T-cell (primary cell): Measurements from ENCODE around the gene TMC1. TPM values are rescaled to one million over a fixed set of nuclear protein-coding genes. Genes with fewer than 3 reads are reported as not detected.

Experiments
- ATAC-seq, 4 experiments: fragments of 200-7000 bp in 3 of 4; fragments of 150-1000 bp in 1 of 4; cut with Tn5 transposase; replicated peaks in 1 of 4; 1 replicate in 3 of 4; 2 replicates in 1 of 4; pipeline ENCODE4 v1.10.0; 2021; ENCODE audit warnings: moderate library complexity in 3 of 4, mild to moderate bottlenecking in 2 of 4, moderate number of reproducible peaks in 1 of 4
- CTCF ChIA-PET, 2 donors: fragments of 300-600 bp; sonication (Branson Sonifier 250); formaldehyde crosslinking; loops; one replicate each; lab custom pipeline; 2022; ENCODE audit warnings: antibody characterized with exemption in 2 of 2; lab: Charles Lee
- POLR2A ChIA-PET, 2 donors: fragments of 300-600 bp; sonication (Branson Sonifier 250); formaldehyde crosslinking; loops; one replicate each; lab custom pipeline; 2022; ENCODE audit warnings: antibody characterized with exemption in 2 of 2; lab: Charles Lee
- DNase-seq, 35 experiments: peaks; one replicate each; pipeline versions ENCODE4 v3.0.0 to v3.0.0-alpha.2; 2013 to 2023
- H3K27ac ChIP-seq: one replicate; pipeline ENCODE4 v1.5.1; 2013; ENCODE audit warnings: low read length
- H3K27me3 ChIP-seq, 2 experiments: replicated peaks in 1 of 2; 1 replicate in 1 of 2; 2 replicates in 1 of 2; pipeline versions ENCODE4 v1.6.1 to v1.7.0; 2013; ENCODE audit warnings: low read length in 1 of 2, mixed read lengths in 1 of 2; ENCODE audit not compliant: control insufficient read depth in 2 of 2, insufficient read depth in 2 of 2; ENCODE audit errors: extremely low read depth in 1 of 2
- H3K36me3 ChIP-seq, 2 donors: 1 replicate in 1 of 2; 2 replicates in 1 of 2; pipeline versions ENCODE4 v1.6.1 to v1.7.0; 2013; ENCODE audit warnings: low read length in 1 of 2; ENCODE audit not compliant: control insufficient read depth in 2 of 2, insufficient read depth in 1 of 2; ENCODE audit errors: extremely low read depth in 1 of 2
- H3K4me1 ChIP-seq, 2 experiments: 1 replicate in 1 of 2; 2 replicates in 1 of 2; pipeline versions ENCODE4 v1.6.1 to v1.7.0; 2013; ENCODE audit warnings: low read length in 2 of 2, mixed read lengths in 1 of 2; ENCODE audit not compliant: insufficient read depth in 2 of 2, control insufficient read depth in 1 of 2; ENCODE audit errors: extremely low read depth in 1 of 2
- H3K4me3 ChIP-seq, 2 donors: 1 replicate in 1 of 2; 2 replicates in 1 of 2; pipeline versions ENCODE4 v1.5.1 to v1.7.0; 2013; ENCODE audit warnings: mild to moderate bottlenecking in 2 of 2, low read length in 1 of 2, moderate library complexity in 1 of 2; ENCODE audit not compliant: control insufficient read depth in 1 of 2; ENCODE audit errors: extremely low read depth in 1 of 2
- H3K9me3 ChIP-seq: 2 replicates; pipeline ENCODE4 v1.7.0; 2013
- H3K27ac Mint-ChIP-seq, 2 donors: one replicate each; pipeline ENCODE4 v1.8.0; 2020 to 2021; ENCODE audit warnings: mild to moderate bottlenecking in 2 of 2, mixed read lengths in 2 of 2
- H3K27me3 Mint-ChIP-seq, 2 donors: one replicate each; pipeline ENCODE4 v1.8.0; 2021 to 2022; ENCODE audit warnings: mixed read lengths in 2 of 2
- H3K36me3 Mint-ChIP-seq: one replicate; pipeline ENCODE4 v1.8.0; 2021; ENCODE audit warnings: mixed read lengths
- H3K4me1 Mint-ChIP-seq, 3 donors: one replicate each; pipeline ENCODE4 v1.8.0; 2020 to 2022; ENCODE audit warnings: mixed read lengths in 3 of 3, mild to moderate bottlenecking in 1 of 3
- H3K4me3 Mint-ChIP-seq, 3 donors: one replicate each; pipeline ENCODE4 v1.8.0; 2020 to 2022; ENCODE audit warnings: mild to moderate bottlenecking in 3 of 3, mixed read lengths in 3 of 3, moderate library complexity in 3 of 3
- H3K9me3 Mint-ChIP-seq, 3 donors: one replicate each; pipeline ENCODE4 v1.8.0; 2020 to 2022; ENCODE audit warnings: mixed read lengths in 3 of 3
- WGBS: methylation state at CpG from one replicate; pipeline ENCODE4 v1.1.5; 2013; ENCODE audit warnings: missing lambda C conversion rate; ENCODE audit not compliant: insufficient coverage; 5-methylcytosine and 5-hydroxymethylcytosine counted together
- total RNA-seq, 35 experiments: library from RNA in 6 of 35; stranded (reverse) in 6 of 35; fragments of 120-200 nt in 1 of 35; gene quantifications; one replicate each; pipeline versions ENCODE4 v1.2.1 to v1.2.4 and lab custom pipeline; 2013 to 2026

Gene TMC1
- total RNA-seq, 5 donors from 2014 or later (not counting 1 experiment from before 2014, with no cell fraction given), result not detected

- ChIA-PET CTCF (no interaction called here), POLR2A (no interaction called here)
- H3K4me1 ChIP-seq, result no peaks in the 10 kb centered on the region
- H3K4me3 ChIP-seq, result no peak overlapping the region
- DNase-seq (no peak), ATAC-seq (no peak)
- Mint-ChIP-seq H3K36me3 (no peaks in the 10 kb centered on the region), H3K4me3 (no peak overlapping the region), H3K27ac (no peak overlapping the region), H3K27me3 (peaks cover 0 to 3% of the 10 kb centered on the region in 2 donors), H3K4me1 (no peaks in the 10 kb centered on the region), H3K9me3 (no peaks in the 10 kb centered on the region)
- peaks cover 0 to 2% of the 10 kb centered on the region in 2 experiments for H3K27me3 ChIP-seq
- no peak overlapping the region for H3K27ac ChIP-seq
- no peaks in the 10 kb centered on the region for H3K36me3 ChIP-seq
- H3K9me3 ChIP-seq, result no peaks in the 10 kb centered on the region
Observed at GRCh38 chr9:72786948-72787347, 265.5 kb downstream of the TMC1 start.

GRCh38 chr9:72788966-72789735, 267.7 kb downstream of the TMC1 start:
- peaks cover 0 to under 1% (median 0%) of the 10 kb centered on the region in 3 donors for H3K9me3 Mint-ChIP-seq

GRCh38 chr9:72789885-72790284, 268.5 kb downstream of the TMC1 start:
- peaks cover 2 to 9% of the 10 kb centered on the region in 2 experiments for H3K27me3 ChIP-seq
- ATAC-seq, result no peak
- CTCF ChIA-PET, result no interaction called here
- Mint-ChIP-seq H3K27ac (no peak overlapping the region), H3K9me3 (peaks cover 0 to 8% (median 3%) of the 10 kb centered on the region in 3 donors), H3K27me3 (peaks cover 3 to 14% of the 10 kb centered on the region in 2 donors), H3K4me3 (no peak overlapping the region), H3K4me1 (no peaks in the 10 kb centered on the region), H3K36me3 (no peaks in the 10 kb centered on the region)
- H3K4me1 ChIP-seq, result no peaks in the 10 kb centered on the region
- H3K36me3 ChIP-seq, result no peaks in the 10 kb centered on the region
- DNase-seq, result no peak
- H3K4me3 ChIP-seq, result no peak overlapping the region
- POLR2A ChIA-PET, result no interaction called here
- H3K9me3 ChIP-seq, result no peaks in the 10 kb centered on the region
- 83% methylated on average over 1 of the region's 3 CpGs for WGBS
- no peak overlapping the region for H3K27ac ChIP-seq

More at GRCh38 chr9:72788966-72789735, 267.7 kb downstream of the TMC1 start:
- peaks cover 3 to 6% of the 10 kb centered on the region in 2 donors for H3K27me3 Mint-ChIP-seq
- H3K4me1 ChIP-seq, result no peaks in the 10 kb centered on the region
- POLR2A ChIA-PET, result no interaction called here
- no peak for DNase-seq
- no peak overlapping the region for H3K4me3 ChIP-seq
- H3K4me3 Mint-ChIP-seq, result no peak overlapping the region
- H3K27ac ChIP-seq, result no peak overlapping the region
- H3K36me3 Mint-ChIP-seq, result no peaks in the 10 kb centered on the region
- no peak for ATAC-seq
- WGBS, result 40% methylated on average over 1 of the region's 5 CpGs
- H3K36me3 ChIP-seq, result no peaks in the 10 kb centered on the region
- H3K9me3 ChIP-seq, result no peaks in the 10 kb centered on the region
- H3K27me3 ChIP-seq, result peaks cover 2 to 8% of the 10 kb centered on the region in 2 experiments
- H3K4me1 Mint-ChIP-seq, result no peaks in the 10 kb centered on the region
- CTCF ChIA-PET, result no interaction called here
- no peak overlapping the region for H3K27ac Mint-ChIP-seq

- ATAC-seq, result no peak
- Mint-ChIP-seq H3K36me3 (no peaks in the 10 kb centered on the region), H3K4me3 (no peak overlapping the region), H3K27me3 (peaks cover 3 to 14% of the 10 kb centered on the region in 2 donors), H3K9me3 (peaks cover 6 to 19% (median 7%) of the 10 kb centered on the region in 3 donors), H3K27ac (no peak overlapping the region), H3K4me1 (no peaks in the 10 kb centered on the region)
- CTCF ChIA-PET, result no interaction called here
- WGBS, result no CpG with 5 or more reads among the region's 4 CpGs
- Histone ChIP-seq H3K4me1 (no peaks in the 10 kb centered on the region), H3K27ac (no peak overlapping the region), H3K4me3 (no peak overlapping the region), H3K9me3 (no peaks in the 10 kb centered on the region), H3K36me3 (no peaks in the 10 kb centered on the region), H3K27me3 (peaks cover 2 to 9% of the 10 kb centered on the region in 2 experiments)
- no peak for DNase-seq
- POLR2A ChIA-PET, result no interaction called here
Observed at GRCh38 chr9:72790989-72791388, 269.6 kb downstream of the TMC1 start.

- Histone ChIP-seq H3K27me3 (peaks cover 2 to 9% of the 10 kb centered on the region in 2 experiments), H3K9me3 (no peaks in the 10 kb centered on the region), H3K4me3 (no peak overlapping the region), H3K27ac (no peak overlapping the region), H3K4me1 (no peaks in the 10 kb centered on the region), H3K36me3 (no peaks in the 10 kb centered on the region)
- H3K4me1 Mint-ChIP-seq, result no peaks in the 10 kb centered on the region
- DNase-seq (no peak), ATAC-seq (no peak)
- WGBS, result 80% methylated on average over 1 of the region's 1 CpG
- CTCF ChIA-PET, result interaction anchor here in 1 of 2 donors (0.6 kb wide), 1 partner anchor 275 kb away, joined by 3 read pairs; no protein-coding TSS in a partner anchor
- POLR2A ChIA-PET, result no interaction called here
- peaks cover 6 to 23% (median 9%) of the 10 kb centered on the region in 3 donors for H3K9me3 Mint-ChIP-seq
- no peak overlapping the region for H3K27ac Mint-ChIP-seq
- H3K27me3 Mint-ChIP-seq, result peaks cover 3 to 14% of the 10 kb centered on the region in 2 donors
- no peak overlapping the region for H3K4me3 Mint-ChIP-seq
- no peaks in the 10 kb centered on the region for H3K36me3 Mint-ChIP-seq
Observed at GRCh38 chr9:72791436-72791835, 270.0 kb downstream of the TMC1 start.

GRCh38 chr9:72794946-72795345, 273.5 kb downstream of the TMC1 start:
- POLR2A ChIA-PET, result no interaction called here
- Mint-ChIP-seq H3K9me3 (peaks cover 11 to 26% (median 12%) of the 10 kb centered on the region in 3 donors), H3K27me3 (peaks cover 4 to 14% of the 10 kb centered on the region in 2 donors), H3K4me3 (no peak overlapping the region), H3K4me1 (no peaks in the 10 kb centered on the region), H3K27ac (no peak overlapping the region), H3K36me3 (no peaks in the 10 kb centered on the region)
- WGBS, result no CpG with 5 or more reads among the region's 1 CpG
- Histone ChIP-seq H3K4me1 (no peaks in the 10 kb centered on the region), H3K9me3 (no peaks in the 10 kb centered on the region), H3K36me3 (no peaks in the 10 kb centered on the region), H3K4me3 (no peak overlapping the region), H3K27me3 (peaks cover 0 to 9% of the 10 kb centered on the region in 2 experiments), H3K27ac (no peak overlapping the region)
- DNase-seq, result no peak
- CTCF ChIA-PET, result no interaction called here
- ATAC-seq, result no peak
